NCI-H82 treated with DMSO at 0.1 percent for 48 hours (cell line): Measurements from ENCODE around the gene ARHGAP42.
A peak's percentile ranks its signal among the peaks of the same experiment; 100 is the strongest.

Experiments
- DNase-seq: peaks from one replicate; lab custom pipeline; 2025; ENCODE audit not compliant: unreplicated experiment; lab: John Stamatoyannopoulos, UW

Gene ARHGAP42

DNA sequence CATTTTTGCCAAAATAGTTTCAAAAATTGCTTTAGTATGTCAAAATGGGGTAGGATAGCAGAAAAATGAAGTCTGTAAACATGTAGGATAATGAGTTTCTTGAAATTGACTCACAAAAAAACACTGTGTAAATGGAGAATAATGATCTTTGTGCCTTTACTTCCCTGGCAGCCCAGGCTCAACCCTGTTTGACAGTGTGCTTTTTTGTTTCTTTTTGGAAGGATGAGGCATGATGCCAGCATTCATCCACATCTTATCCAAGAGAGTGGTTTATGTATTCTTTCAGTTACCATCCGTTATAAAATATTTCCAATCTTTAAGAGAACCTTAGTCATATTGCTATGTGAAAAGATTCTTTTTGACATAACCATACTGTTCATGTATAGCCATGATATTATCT, 70.6 kb downstream of the ARHGAP42 start:
- no peak for DNase-seq

DNA sequence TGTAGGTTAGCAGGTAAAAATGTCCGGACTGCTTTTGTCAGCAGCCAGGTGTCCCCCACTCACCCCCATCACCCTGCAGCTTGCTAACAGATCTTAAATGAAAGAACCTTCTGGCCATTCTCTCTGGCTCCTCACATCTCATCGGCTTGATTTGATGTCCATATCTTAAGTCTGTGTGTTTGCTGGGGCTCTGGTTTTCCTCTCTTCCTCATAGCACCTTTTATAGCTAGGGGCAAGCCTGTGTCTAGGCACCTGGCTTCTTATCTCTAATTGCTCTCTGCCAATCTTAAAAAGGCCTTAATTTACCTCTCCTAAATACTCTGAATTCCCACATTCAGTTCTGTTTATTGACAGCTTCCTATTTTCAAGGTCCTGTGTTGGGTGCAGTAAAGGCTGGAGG, 72.0 kb downstream of the ARHGAP42 start:
- no peak for DNase-seq

DNA sequence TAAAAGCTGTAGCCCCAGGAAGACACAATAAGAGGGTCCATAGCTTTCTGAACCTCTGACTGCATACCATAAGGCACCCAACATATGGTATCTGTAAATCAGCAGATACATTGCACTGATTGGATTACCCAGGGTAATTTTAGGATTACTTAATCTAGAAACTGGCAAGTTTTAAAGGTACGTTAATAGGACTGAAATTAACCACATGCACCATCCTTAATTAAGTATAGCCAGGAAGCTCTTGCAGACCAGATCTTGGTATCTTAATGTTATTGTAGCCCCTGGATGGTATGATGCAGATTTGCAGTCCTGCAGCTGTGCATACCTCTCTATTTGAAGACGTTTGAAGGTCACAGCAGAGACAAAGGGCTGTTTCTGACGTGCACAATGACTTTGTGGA, 72.8 kb downstream of the ARHGAP42 start:
- DNase-seq: peak; percentile 92

DNA sequence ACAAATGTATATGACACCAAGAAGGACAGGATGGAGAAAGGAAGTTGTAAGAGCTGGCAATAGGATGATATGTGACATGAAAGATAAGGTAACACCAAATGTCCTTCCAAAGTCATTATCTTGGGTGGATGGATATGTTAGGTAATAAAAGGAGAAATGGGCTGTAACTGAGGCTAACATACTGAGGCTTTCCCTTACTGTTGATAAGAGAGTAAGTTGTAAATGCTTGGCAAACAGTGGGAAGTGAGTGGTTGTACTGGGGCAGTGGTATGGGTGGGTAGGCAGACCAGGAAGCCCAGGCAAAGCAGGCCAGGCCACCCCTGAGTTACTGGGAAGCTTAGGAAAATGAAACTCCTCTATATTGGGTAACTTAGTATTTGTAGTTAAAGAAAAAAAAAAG, 73.7 kb downstream of the ARHGAP42 start:
- DNase-seq: no peak

DNA sequence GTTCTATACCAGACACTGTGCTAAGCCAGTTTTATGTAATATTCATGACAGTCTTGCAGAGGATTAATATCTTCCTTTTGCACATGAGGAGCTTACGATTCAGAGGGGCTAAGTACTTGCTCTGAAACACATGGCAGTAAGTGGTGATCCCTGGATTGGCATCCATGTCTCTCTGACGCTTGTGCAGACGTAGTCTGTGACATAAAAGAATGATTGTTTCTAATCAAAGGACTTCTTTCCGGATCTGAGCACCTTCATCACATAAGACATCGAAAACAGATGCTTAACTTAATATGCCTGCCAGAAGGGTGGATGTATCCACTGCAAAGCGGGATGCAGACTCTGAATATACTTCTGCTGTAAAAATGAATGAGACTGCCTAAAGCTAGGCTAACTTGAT, 74.8 kb downstream of the ARHGAP42 start:
- peak; percentile 45 for DNase-seq

DNA sequence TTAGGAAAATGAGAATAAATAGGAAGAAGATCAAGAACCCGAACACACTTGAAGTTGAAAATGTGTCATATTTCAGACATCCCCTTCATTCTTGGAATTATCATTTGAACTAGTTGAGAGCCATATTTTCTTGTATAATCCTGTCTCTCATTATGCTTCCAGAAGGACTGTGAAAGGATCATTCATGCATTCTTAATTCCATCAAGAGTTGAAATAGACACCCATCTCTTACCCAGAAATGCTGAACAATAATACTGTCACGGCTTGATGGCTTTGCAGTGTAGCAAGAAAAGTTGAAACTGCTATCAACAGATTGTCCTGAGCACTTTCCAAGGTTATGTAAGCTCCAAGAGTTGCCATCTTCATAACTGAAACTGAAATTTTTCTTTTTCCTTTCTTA, 79.7 kb downstream of the ARHGAP42 start:
- no peak for DNase-seq

DNA sequence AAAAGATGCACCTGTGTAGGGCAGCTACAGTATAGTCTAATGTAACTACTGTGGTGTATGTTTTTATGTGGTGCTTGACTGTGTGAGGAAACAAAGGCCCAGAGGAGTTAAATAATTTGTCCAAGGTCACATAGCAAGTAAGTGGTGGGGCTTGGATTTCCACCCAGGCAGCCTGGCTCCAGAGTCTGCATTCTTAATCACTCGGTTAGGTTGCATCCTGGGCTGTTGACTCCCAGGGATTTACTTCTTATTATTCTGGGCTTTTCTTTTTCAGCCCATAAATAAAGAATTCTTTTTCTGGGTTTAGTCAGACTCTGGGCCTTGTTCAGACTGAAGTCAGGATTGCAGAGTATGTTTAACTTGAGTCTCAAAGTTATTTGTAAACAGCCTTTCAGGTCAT, 82.1 kb downstream of the ARHGAP42 start:
- no peak for DNase-seq

DNA sequence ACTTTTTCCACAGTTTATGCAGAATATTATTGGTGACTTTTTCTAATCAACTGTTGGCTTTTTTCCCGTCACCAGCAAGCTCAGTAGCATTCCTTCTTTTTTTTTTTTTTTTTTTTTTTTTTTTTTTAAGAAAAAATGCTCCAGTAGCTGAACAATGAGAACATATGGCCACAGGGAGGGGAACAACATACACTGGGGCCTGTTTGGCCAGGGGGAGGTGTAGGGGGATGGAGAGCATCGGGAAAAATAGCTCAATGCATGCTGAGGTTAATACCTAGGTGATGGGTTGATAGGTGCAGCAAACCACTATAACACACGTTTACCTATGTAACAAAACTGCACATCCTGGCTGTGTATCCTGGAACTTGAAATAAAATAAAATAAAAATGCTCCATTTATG, 82.5 kb downstream of the ARHGAP42 start:
- peak; percentile 18 for DNase-seq

DNA sequence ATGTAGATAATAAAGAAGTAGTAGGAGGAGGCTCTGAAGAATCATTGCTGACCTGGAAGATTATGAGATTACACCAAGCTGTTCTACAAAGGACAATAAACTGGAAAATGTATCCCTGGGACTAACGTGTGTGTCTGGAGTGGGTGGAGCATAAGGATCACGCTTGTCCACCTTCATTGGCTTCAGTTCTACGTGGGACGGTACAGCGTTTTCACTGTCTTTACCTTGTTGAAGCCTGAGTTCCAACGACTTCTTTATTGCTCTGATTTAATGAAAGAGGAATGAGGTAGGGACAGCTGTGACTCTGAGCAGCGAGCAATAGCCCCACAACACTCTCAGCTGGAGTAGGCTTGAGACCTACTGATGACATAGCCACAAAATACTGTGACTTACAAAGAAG, 87.0 kb downstream of the ARHGAP42 start:
- peak; percentile 43 for DNase-seq

DNA sequence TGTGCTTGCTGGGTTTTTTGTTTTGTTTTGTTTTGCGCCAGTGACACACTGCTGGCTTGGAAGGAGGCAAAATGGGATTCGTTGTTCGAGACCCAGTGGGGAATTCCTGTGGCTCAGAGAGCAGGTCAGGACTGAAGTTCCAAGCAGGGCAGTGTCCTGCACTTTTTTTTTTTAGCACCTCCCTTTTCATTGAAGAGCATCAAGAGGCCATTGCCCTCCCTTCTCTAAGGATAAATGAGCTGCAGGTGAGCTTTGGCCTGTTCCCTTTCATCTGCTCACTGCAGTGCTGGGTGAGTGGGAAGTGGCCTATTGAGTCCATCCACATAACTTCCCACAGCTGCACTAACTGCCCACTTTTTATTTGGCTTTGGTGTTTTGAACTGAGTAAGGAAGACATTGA, 87.8 kb downstream of the ARHGAP42 start:
- DNase-seq: no peak

DNA sequence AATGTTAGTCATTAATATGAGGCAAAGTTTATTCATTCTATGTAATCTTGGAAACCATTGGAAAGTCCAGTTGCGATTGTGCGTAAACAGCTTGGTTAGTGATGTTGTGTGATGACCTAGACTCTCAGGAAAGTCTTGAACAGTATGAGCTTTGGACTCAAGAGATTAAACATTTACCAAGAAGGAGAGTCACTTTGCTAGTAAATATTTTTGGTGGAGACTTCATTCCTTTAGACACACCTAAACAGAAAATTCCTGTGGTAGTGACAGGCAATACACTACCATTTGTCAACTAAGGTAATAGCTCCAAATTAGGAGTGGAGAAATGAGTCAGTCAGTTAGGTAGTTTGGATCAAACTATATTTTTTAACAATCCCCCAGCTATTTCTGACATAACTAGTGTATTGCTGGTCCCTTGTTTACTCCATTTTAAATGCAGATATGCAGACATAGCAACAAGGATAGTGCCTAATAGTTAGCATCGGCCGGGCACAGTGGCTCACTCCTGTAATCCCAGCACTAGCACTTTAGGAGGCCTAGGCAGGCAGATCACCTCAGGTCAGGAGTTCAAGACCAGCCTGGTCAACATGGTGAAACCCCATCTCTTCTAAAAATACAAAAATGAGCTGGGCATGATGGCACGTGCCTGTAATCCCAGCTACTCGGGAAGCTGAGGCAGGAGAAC, 89.3 kb downstream of the ARHGAP42 start:
- DNase-seq: no peak

DNA sequence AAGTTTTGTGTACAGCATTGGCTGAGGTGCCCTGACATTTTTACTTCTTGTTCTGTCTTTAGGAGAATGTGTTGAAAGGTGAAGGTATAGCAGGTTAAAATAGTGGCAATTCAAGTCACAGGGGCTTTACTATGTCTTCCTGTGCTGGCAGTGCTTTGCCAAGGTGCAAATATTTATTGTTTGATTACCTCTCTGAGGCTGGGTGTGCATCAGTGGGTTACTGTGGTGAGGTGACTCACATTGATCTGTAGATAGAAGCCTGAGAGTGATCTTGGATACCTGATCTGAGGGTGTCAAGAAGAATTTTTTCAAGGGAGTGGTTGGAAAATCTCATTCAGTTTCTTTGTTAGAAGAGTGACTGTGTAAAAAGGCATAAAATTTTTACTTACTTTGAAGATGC, 90.0 kb downstream of the ARHGAP42 start:
- no peak for DNase-seq

DNA sequence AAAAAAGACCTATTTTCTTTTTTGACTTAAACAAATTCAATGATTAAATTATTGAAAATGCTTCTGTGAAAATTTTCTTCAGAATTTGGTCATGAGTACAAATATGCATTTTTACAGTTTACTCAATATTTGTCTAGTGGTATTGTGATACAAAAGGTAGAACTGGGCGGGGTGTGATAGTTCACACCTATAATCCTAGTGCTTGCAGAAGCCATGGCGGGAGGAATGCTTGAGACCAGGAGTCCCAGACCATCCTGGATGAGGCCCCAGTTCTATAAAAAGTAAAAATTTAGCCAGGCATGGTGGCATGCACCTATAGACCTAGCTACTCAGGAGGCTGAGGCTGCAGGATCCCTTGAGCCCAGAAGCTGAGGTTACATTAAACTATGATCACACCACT, 90.6 kb downstream of the ARHGAP42 start:
- no peak for DNase-seq

DNA sequence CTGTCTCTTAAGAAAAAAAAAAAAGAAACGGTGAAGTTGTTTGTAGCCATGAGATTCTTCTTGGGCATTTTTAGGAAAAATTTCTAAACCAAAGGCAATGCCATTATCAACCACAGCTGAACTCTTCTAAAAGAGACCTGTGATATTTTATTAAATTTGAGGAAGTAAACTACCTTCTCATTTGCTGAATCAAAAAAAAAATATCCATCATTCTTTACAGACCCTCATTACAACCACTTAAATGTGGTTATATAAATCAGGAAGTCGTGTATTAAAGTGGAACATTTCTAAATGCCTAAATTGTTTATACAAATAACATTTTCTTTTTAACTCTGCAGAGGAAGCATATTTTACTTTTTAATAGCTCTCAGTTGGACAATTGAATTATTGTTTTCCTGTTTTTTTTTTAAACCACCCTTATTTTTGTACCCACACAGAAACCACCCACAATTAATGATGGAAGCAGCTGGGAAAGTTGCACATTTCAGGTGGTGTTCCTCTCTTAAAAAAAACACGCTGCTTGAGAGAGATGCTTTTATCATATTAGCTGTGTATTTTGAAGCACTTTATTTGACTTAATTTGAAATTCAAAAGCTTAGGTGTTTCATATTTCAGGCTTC, 91.2 kb downstream of the ARHGAP42 start:
- no peak for DNase-seq

DNA sequence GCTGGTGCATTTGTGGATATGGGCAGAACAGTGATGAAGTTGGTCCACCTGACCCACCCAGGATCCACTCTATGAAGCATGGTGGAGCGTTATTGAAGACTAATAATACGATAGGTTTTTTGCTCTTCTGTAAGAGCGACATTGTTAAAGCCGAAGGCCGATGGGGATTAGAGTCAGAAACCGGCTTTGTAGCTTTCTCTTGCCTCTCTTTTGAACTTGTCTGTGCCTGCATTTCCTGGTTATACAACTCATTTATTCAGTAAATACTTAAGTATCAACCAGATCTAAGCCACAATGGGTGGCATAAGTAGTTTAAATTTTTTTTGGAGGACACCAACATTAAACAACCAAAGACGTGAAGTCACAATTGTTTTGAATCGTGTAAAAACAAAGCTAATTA, 93.4 kb downstream of the ARHGAP42 start:
- DNase-seq: no peak

DNA sequence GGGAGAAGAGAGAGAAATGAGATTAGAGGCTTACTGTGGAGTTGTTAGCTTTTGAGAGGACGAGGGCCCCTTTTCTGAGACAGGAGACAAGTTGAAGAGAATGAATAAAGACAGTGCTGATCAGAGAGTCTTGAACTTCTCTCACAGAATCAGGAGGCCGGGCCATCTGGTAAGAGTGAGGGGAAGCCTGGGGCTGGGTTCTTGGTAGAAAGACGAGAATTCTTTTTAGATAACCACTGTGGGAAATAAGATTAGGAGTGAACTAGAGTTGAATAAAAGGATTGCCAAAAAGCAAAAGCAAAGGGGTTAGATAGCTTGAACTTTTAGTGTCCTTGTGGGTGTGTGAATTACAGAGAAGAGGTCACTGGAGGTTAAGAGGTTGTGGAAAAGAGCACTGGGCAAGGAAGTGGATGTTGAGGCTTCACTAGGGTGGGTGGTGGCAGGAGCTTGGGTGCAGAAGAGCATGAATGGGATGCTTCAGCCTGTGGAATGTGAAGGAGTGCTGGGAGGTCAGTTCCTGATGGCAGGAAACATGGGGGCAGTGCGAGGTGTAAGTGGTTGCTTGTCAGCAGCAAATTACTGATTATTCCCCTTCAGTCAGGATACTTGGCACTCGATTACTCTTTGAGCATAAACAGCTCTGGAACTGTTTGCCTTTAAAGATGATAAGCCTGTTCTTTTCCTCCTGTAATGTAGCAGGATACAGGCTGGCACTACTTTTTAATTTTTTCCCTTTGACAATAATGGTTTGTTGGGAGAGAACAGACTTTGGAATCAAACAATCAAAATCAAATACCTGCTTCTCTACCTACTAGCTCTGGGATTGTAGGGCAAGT, 98.3 kb downstream of the ARHGAP42 start:
- peak; percentile 12 for DNase-seq

DNA sequence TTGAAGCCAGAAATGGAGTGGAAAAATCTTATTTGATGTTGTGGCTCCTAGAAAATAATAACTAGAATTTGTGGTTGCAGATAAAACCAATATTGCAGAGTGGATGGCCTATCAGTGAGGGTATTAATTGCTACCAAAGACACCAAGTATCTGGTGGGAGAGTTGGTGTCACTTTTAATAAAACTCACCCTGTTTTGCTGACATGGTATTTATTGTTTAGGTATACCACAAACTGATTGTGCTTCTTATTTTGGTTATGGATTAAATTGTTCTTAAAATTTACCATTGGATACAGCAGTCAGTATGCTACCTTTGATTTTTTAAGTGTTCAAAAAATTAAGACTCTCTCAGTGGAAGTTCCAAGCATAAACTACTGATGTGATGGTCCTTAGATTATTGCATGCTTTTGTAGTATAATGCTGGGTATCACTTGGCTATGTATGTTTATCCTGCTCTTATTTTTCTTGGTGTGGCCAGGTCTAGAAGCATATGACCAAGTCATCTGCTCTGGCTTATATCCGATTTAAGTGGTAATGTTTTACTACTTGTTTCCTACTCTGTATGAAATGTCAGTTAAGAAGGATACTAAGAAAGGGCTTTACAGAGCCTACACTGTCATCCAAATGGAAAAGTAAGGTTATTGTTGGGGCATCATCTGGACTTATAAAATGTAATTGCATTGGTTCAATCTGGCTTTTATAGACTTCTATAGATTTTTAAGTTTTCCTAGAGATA, 101.6 kb downstream of the ARHGAP42 start:
- DNase-seq: no peak

DNA sequence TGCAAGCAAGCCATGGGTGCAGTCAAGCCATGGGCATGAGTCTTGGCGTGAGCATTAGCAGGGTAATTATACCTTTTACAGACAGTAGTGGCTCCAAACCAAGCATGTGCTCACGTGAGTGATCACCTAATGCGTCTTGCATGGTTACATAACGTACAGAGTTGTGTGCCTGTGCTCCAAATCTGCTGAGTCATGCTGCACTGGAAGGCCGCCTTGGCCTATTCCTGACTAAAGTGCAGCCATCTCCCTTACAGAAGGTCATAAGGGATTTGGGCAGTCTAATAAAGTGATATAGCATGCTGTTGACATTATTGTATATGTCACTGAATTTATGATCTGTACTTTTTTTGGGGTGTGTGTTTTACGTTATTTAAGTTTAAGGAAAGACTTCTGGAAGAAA, 102.4 kb downstream of the ARHGAP42 start:
- no peak for DNase-seq

DNA sequence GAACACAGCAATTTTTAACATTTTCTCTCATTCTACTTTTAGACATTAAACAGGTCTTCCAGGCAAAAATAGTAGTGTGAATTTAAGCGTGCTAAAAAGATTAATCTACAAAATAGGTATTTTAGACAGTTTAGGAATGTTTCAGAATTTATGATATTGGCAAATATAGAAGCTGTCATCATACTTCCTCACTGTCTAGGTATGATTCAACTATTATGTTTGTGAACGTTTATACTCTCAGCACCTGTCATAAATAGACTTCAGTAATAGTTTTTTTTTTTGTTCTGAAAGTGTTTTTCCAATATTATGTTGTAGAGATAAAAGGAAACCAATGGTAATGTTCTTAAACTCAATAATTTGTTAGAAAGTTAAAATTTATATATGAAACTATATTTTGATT, 103.0 kb downstream of the ARHGAP42 start:
- DNase-seq: no peak

DNA sequence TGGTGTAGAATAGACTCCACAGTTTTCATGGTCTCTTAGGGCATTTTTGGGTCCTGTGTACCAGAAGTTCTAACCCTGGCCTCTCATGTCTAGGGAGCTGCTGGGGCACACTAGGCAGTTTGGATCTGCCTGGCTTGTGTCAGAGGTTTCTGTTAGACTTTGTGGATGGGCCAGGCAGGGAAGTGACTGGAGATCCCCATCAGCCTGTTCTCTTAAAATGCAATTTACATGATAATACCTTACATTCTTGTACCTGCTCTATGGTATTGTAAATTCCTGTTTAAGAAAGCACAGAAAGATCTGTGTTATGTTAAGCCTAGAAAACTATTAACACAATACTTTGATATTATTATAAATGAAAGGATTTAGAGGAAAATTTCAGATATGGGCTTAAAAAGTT, 104.0 kb downstream of the ARHGAP42 start:
- DNase-seq: no peak

DNA sequence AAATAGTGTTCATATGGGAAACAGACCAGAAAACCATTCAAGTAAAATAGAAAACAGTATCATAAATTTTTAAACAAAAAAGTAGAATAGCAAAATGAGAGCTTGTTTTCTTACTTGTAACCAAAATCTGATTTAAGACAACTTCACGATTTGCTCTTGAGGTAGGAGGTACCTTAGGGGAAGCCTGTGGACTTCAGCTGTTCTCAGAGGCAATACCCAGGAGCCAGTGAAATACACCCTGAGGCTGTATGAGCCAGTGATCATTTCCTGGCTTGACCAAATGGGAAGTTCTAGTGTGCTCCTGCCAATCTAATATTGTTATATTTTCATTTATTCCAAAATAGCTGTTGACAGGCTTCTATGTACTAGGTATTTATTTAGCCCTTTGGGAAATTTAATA, 104.8 kb downstream of the ARHGAP42 start:
- no peak for DNase-seq

DNA sequence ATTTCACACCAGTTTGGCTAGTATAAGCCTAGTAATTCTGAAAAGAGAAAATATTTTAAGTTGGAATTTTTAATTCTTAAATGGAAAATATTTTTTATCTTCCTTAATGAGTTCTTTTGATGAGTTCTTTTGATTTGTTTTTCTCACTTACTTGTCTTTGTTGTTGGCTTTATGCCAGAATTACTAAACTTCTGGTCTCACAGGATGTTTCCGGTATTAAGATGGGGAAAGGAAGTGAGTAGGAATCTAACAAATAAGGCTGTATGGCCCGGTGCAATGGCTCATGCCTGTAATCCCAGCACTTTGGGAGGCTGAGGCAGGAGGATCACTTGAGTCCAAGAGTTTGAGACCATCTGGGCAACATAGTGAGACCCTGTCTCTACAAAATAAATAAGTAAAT, 106.4 kb downstream of the ARHGAP42 start:
- no peak for DNase-seq
